Measurements from ENCODE around the gene SCGB1C2. TPM values are rescaled to one million over a fixed set of nuclear protein-coding genes. Genes with fewer than 3 reads are reported as not detected.

SCGB1C2 gene
- polyA plus RNA-seq, 1 experiment, result not detected

- 0 out of 2 replicates have a peak, but pooled peaks cover 2% of the 10 kb centered on the region for H3K27me3 ChIP-seq (ENCODE audit: control insufficient read depth, insufficient read depth, low read length)
- no peak overlapping the region for H3K4me3 ChIP-seq (ENCODE audit: low read depth, low read length)
- CTCF ChIA-PET, result interaction anchor here (1.9 kb wide), 1 partner anchor 236 kb away, joined by 4 read pairs; no protein-coding TSS in a partner anchor
- DNase-seq (ENCODE audit: low read depth), result no peak
- TF ChIP-seq, protein P1, sequence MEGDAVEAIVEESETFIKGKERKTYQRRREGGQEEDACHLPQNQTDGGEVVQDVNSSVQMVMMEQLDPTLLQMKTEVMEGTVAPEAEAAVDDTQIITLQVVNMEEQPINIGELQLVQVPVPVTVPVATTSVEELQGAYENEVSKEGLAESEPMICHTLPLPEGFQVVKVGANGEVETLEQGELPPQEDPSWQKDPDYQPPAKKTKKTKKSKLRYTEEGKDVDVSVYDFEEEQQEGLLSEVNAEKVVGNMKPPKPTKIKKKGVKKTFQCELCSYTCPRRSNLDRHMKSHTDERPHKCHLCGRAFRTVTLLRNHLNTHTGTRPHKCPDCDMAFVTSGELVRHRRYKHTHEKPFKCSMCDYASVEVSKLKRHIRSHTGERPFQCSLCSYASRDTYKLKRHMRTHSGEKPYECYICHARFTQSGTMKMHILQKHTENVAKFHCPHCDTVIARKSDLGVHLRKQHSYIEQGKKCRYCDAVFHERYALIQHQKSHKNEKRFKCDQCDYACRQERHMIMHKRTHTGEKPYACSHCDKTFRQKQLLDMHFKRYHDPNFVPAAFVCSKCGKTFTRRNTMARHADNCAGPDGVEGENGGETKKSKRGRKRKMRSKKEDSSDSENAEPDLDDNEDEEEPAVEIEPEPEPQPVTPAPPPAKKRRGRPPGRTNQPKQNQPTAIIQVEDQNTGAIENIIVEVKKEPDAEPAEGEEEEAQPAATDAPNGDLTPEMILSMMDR (IDR thresholded peaks at IDR 0.05; ENCODE audit: insufficient read depth, low read depth, low read length), result no peak
- H3K36me3 ChIP-seq (ENCODE audit: control insufficient read depth, insufficient read depth, low read length), result no peaks in the 10 kb centered on the region
- POLR2A ChIA-PET, result no interaction called here
Measured at GRCh38 chr17:151004-151403, 13.6 kb downstream of the SCGB1C2 start.

- CTCF ChIA-PET, result interaction anchor here (0.5 kb wide), 1 partner anchor 843 kb away, joined by 3 read pairs; no protein-coding TSS in a partner anchor
- no peak for DNase-seq (ENCODE audit: low read depth)
- TF ChIP-seq, protein P1 (IDR thresholded peaks at IDR 0.05; ENCODE audit: insufficient read depth, low read depth, low read length), result no peak
- H3K4me3 ChIP-seq (ENCODE audit: low read depth, low read length), result no peak overlapping the region
- H3K36me3 ChIP-seq (ENCODE audit: control insufficient read depth, insufficient read depth, low read length), result no peaks in the 10 kb centered on the region
- 0 out of 2 replicates have a peak, but pooled peaks cover 2% of the 10 kb centered on the region for H3K27me3 ChIP-seq (ENCODE audit: control insufficient read depth, insufficient read depth, low read length)
- POLR2A ChIA-PET, result no interaction called here
Measured at GRCh38 chr17:151886-152859, 14.8 kb downstream of the SCGB1C2 start.

GRCh38 chr17:152860-153420 lies 15.6 kb downstream of the SCGB1C2 start:
- ChIA-PET POLR2A (interaction anchor here (0.7 kb wide), 1 partner anchor 467 kb away, joined by 3 read pairs; no protein-coding TSS in a partner anchor), CTCF (no interaction called here)
- no peak overlapping the region for H3K4me3 ChIP-seq (ENCODE audit: low read depth, low read length)
- TF ChIP-seq, protein P1 (IDR thresholded peaks at IDR 0.05; ENCODE audit: insufficient read depth, low read depth, low read length), result no peak
- H3K36me3 ChIP-seq (ENCODE audit: control insufficient read depth, insufficient read depth, low read length), result no peaks in the 10 kb centered on the region
- H3K27me3 ChIP-seq (ENCODE audit: control insufficient read depth, insufficient read depth, low read length), result 0 out of 2 replicates have a peak, but pooled peaks cover 2% of the 10 kb centered on the region
- no peak for DNase-seq (ENCODE audit: low read depth)

- Histone ChIP-seq H3K4me3 (ENCODE audit: low read depth, low read length) (no peak overlapping the region), H3K27me3 (ENCODE audit: control insufficient read depth, insufficient read depth, low read length) (0 out of 2 replicates have a peak, but pooled peaks cover 2% of the 10 kb centered on the region), H3K36me3 (ENCODE audit: control insufficient read depth, insufficient read depth, low read length) (no peaks in the 10 kb centered on the region)
- TF ChIP-seq, protein P1 (IDR thresholded peaks at IDR 0.05; ENCODE audit: insufficient read depth, low read depth, low read length), result no peak
- POLR2A ChIA-PET, result no interaction called here
- DNase-seq (ENCODE audit: low read depth), result no peak
- CTCF ChIA-PET, result no interaction called here
Measured at GRCh38 chr17:153851-154250, 16.5 kb downstream of the SCGB1C2 start.

GRCh38 chr17:155576-155975 lies 18.2 kb downstream of the SCGB1C2 start:
- no peaks in the 10 kb centered on the region for H3K36me3 ChIP-seq (ENCODE audit: control insufficient read depth, insufficient read depth, low read length)
- H3K27me3 ChIP-seq (ENCODE audit: control insufficient read depth, insufficient read depth, low read length), result 0 out of 2 replicates have a peak, but pooled peaks cover 2% of the 10 kb centered on the region
- ChIA-PET POLR2A (no interaction called here), CTCF (interaction anchor here (1.0 kb wide), 1 partner anchor 231 kb away, joined by 3 read pairs; no protein-coding TSS in a partner anchor)
- no peak overlapping the region for H3K4me3 ChIP-seq (ENCODE audit: low read depth, low read length)
- DNase-seq (ENCODE audit: low read depth), result no peak
- TF ChIP-seq, protein P1 (IDR thresholded peaks at IDR 0.05; ENCODE audit: insufficient read depth, low read depth, low read length), result no peak
